Measurements from ENCODE around the gene CCDC24.

CCDC24 gene

DNA sequence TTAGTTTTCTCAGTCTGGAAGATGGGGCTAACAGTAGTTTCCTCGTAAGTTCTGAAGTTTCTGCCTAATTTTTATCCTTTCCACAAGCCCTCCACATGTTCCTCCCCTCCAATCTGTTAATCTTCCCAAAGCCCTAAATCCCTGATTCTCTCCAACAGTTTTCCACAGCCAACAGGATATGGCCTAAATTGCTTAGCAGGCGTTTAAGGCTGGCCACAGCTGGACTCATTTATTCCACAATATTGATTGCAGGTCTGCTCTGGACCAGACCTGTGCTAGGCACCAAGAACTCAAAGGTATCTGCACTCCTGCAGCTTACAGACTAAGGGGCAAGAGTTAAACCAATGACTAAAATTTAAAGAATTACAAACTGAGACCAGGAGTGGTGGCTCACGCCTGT, 35.9 kb downstream of the CCDC24 start:
- no peak for DNase-seq

GRCh38 chr1:44029260-44029910, 38.0 kb downstream of the CCDC24 start:
- DNase-seq: no peak

GRCh38 chr1:44029911-44030604, 38.7 kb downstream of the CCDC24 start:
- peak; percentile 88 for DNase-seq

DNA sequence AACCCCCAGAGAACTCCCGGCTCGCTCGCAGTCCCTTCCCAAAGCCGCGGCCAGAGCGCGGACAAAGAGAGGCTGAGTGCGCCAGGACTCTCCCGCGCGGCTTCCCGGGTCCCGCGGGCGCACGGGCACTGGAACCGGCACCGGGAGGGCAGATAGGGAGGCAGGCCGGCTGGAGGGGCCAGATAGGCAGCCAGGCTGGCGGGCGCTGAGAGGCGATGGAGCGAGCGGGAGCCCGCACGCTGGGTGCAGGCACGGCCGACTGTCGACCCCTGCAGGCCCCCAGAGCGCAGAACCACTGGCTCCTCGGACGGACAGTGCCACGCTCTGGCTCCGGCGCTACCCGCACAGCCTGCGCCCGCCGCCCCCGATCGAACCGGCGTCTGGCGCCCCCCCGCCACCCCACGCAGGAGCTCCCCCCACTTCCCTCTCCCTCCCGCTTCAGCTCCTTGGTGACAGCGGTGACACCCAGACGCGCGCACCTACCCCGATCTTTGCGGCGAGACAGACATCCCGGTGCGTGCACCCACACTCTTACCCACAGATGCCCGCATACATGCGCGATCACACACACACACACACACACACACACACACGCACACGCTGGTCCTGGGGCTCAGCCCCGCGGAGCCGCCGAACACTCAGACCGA, 39.3 kb downstream of the CCDC24 start:
- peak; percentile 62 for DNase-seq

- peak; percentile 48 for DNase-seq
Measured at GRCh38 chr1:44031252-44032169, 40.1 kb downstream of the CCDC24 start, which contains the start of gene SLC6A9. SLC6A9 (minus strand) TSS chr1:44031462; CDS start chr1:44024277, 7,185 bp downstream.

DNA sequence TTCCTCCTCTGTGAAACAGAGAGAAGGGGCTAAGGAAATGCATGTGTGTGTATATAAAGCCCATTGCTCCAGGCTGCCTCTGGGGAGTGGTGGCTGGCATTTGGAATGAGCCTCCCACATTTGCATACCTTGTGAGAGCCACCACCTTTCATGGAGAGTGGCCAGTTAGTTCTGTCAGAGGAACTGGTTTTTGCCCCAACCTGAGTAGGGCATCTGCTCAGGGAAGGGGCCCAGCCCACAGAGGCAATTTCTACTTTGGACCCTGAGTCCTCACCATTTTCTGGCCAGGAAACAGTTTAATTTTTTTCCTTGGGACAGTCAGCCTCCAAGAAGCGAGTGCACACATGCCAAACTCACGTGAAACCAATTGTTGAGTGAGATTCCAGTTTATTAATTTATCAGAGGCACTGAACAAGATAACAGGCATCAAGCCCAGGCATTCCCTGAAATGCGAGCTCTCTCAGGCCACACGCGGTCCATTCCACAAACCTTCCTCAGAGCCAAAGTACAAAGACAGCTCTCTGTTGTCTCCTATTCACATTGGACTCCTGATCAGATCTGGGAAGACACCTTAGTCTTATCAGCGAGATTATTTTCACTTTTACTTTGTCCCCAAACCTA, 40.9 kb downstream of the CCDC24 start:
- DNase-seq: no peak

DNA sequence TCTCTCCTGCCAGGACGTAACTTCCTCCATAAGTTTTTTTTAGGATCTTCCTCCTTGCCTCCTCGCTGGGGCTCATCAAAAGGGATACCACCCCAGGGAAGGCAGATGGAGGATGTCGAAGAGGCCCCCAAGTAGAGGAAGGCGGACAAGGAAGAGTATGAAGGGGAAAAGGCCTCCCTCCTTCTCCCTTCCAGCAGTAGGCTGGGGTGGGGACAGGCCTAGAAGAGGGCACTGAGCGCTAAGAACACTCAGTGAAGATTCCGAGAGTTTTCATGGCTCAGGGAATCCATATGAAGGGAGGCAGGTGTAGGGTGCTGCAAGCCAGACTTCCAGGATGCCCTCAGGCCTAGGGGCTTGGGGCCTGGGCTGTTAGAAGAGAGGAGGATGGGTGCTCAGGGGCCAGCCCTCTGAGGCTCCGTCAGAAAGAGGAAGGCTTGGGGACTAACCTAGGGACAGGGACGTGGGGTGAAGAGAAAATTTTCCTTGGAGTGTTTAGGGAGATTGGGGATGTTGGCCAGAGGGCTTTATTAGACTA, 41.7 kb downstream of the CCDC24 start:
- DNase-seq: no peak

GRCh38 chr1:44033756-44034155, 42.4 kb downstream of the CCDC24 start:
- DNase-seq: no peak

DNA sequence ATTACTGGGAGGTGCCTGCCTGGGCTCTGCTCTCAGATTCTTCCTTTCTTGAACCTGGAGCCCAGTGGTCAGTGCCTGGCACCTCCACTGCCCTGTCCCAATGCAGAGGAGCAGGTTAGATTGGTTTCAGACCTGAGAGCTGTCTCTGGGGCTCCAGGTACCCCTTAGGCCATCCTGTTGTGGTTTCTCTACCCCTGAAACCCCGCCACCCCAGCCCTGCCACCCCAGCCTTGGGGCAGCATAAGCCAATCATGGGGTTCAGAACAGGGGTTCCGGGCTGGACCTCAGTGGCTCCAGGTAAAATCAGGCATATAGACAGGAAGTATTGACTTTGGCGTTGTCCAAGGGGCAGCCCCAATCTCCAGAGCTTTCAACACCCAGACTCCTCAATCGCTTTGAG, 43.0 kb downstream of the CCDC24 start:
- no peak for DNase-seq

- no peak for DNase-seq
Measured at GRCh38 chr1:44034976-44035716, 43.7 kb downstream of the CCDC24 start.

GRCh38 chr1:44035726-44036408, 44.5 kb downstream of the CCDC24 start:
- no peak for DNase-seq

DNA sequence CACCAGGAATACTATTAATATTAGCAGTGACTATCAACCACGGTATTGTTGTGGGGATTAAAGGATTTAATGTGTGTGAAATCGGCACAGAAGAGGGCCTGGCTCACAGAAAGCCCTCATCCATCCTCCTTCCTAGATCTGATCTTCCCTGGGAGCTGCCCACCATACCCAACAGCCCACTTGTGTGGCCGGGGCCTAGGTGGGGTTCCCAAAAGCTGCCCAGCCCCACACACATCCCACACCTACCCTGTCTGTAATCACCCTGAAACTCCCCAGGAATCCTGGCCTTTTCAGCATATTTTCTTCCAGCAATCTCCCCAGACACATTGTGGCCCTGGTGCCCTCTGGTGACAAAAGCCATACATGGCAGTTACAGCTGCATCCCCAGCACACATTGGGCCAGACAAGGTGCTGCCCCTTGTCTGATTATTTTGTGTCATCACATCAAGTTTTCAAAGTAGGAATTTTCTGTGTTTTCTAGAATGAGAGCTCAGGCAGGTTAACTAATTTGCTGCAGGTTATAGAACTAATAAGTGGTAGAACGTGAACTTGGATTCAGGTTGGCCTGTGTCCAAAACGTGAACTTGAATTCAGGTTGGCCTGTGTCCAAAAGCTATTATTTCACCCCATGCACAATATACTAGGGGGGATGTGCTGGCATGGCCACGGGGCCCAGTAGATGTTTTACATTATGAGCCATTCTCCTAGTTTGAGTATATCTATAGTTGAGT, 45.2 kb downstream of the CCDC24 start:
- peak; percentile 66 for DNase-seq

GRCh38 chr1:44037154-44037553, 45.8 kb downstream of the CCDC24 start:
- no peak for DNase-seq

DNA sequence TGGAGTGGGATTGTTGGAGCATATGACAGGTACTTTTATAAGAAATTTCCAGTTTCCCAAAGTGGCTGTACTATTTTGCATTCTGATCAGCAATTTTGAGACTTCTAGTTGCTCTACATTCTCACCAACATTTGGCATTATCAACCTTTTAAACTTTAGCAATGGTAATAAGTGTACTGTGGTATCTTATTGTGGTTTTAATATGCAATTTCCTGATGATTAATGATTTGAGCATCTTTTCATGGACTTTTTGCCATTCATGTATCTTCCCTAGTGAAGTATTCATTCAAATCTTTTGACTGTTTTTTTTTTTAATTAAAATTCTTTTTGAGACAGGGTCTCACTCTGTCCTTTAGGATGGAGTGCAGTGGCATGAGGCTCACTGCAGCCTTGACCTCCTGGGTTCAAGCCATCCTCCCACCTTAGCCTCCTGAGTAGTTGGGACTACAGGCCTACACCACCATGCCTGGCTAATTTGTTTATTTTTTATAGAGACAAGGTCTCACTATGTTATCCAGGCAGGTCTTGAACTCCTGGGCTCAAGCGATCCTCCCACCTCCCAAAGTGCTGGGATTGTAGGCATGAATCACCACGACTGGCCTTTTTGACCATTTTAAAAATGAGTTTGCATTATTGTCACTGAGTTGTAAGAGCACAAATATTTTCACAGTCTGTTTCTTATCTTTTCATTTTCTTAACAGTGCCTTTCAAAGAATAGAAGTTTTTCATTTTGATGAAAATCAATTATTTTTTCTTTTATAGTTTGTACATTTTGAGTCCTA, 47.7 kb downstream of the CCDC24 start:
- DNase-seq: no peak

- no peak for DNase-seq
Measured at GRCh38 chr1:44040418-44040817, 49.0 kb downstream of the CCDC24 start.

DNA sequence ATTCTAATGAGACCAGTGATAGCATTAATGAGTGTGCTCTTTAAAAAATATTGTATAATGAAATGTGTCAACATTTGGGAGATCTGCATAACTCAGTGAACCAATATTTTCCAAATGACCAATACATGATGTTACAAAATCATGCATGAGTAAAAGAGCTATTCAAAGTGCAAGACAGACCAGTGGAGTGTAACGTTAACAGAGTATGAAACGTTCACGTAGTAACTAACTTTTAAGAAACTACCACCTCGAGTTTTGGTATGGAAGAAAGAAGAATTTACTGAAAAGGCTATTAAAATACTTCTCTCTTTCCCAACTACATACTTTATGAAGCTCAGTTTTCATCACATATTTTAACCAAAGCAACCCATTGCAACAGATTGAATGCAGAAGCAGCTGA, 49.4 kb downstream of the CCDC24 start:
- no peak for DNase-seq

DNA sequence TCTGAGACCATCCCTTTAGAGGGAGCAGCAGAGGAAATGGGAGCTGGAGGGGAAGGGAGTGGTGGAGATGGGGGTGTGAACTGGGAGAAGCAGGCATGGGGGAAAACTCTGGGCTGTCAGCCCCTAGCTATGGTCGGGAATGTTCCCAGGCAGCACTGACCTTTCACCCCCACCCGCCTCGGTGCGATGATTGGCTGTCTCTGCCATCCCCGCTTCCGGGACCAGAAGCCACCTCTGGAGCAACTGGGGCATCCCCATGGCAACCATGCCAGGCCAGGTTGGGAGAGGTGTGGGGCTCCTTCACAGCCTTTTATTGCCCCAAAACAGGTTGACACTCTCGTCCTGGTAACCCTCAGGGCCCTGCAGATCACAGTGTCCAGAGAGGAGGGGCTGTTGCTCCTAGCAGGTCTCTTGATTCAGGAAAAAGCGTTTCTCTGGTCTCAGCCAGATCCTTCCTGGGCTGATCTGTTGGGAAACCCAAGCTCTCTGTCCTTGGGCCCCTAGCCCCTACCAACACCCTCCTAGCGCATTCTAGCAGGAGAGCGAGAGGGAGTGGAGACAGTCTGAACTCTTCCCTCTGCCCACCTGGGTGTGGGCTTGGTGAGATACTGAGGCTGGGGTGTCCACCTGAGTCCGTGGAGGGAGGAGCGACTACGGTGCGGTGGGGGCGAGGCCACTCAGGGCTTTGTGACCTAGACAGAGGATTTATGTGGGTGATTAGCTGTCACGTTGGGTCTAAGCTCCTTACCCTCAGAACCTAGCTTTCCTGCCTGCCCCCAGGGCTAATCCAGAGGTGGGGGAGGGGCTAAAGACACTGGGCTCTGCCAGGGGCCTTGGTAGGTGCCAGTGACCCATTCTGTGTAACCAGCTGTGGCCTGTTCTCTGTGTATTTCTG, 52.0 kb downstream of the CCDC24 start:
- DNase-seq: no peak

Measured in activated CD8-positive, alpha-beta memory T cell treated with anti-CD3 and anti-CD28 coated beads, Interleukin-2, amount 50 U/mL, for 4 hours (primary cell).